Naive thymus-derived CD4-positive, alpha-beta T cell (primary cell): Measurements from ENCODE around the gene ADAM8. TPM values are rescaled to one million over a fixed set of nuclear protein-coding genes. Genes with fewer than 3 reads are reported as not detected.
A peak's percentile ranks its signal among the peaks of the same experiment; 100 is the strongest.

Experiments
- ATAC-seq: fragments of 150-1000 bp; cut with Tn5 transposase; 2 replicates; pipeline ENCODE4 v1.10.0; 2021; ENCODE audit warnings: mild to moderate bottlenecking, moderate library complexity
- CTCF ChIA-PET: fragments of 350-600 bp; sonication (Branson Sonifier 250); formaldehyde crosslinking; loops from one replicate; lab custom pipeline; 2021; ENCODE audit warnings: antibody characterized with exemption; lab: Charles Lee
- POLR2A ChIA-PET: fragments of 350-600 bp; sonication (Branson Sonifier 250); formaldehyde crosslinking; loops from one replicate; lab custom pipeline; 2021; ENCODE audit warnings: antibody characterized with exemption, inconsistent platforms; lab: Charles Lee
- DNase-seq, 9 donors: peaks; one replicate each; pipeline versions ENCODE4 v3.0.0 to v3.0.0-alpha.2; 2020 to 2022; ENCODE audit warnings: mixed read lengths in 1 of 9
- H3K27ac ChIP-seq: one replicate; pipeline ENCODE4 v1.7.0; 2013; ENCODE audit warnings: mild to moderate bottlenecking, low read depth, low read length, moderate library complexity
- H3K27me3 ChIP-seq, 2 donors: one replicate each; pipeline ENCODE4 v1.7.0; 2013; ENCODE audit warnings: low read length in 2 of 2, mild to moderate bottlenecking in 2 of 2, moderate library complexity in 2 of 2; ENCODE audit not compliant: control insufficient read depth in 2 of 2, insufficient read depth in 2 of 2
- H3K36me3 ChIP-seq, 3 experiments: 1 replicate in 2 of 3; 2 replicates in 1 of 3; pipeline ENCODE4 v1.7.0; 2013; ENCODE audit warnings: low read length in 3 of 3, mild to moderate bottlenecking in 3 of 3, moderate library complexity in 1 of 3; ENCODE audit not compliant: insufficient read depth in 3 of 3, control insufficient read depth in 2 of 3
- H3K4me1 ChIP-seq, 2 donors: one replicate each; pipeline ENCODE4 v1.7.0; 2013; ENCODE audit warnings: low read length in 2 of 2, mild to moderate bottlenecking in 2 of 2, moderate library complexity in 1 of 2; ENCODE audit not compliant: control insufficient read depth in 2 of 2, insufficient read depth in 2 of 2
- H3K4me3 ChIP-seq: 2 replicates; pipeline ENCODE4 v1.7.0; 2013; ENCODE audit warnings: mild to moderate bottlenecking, low read length
- H3K9me3 ChIP-seq, 3 experiments: 1 replicate in 2 of 3; 2 replicates in 1 of 3; pipeline ENCODE4 v1.7.0; 2013; ENCODE audit warnings: low read length in 3 of 3; ENCODE audit not compliant: control insufficient read depth in 2 of 3
- H3K27ac Mint-ChIP-seq, 9 donors: one replicate each; pipeline ENCODE4 v1.8.0; 2020 to 2022; ENCODE audit warnings: mixed read lengths in 9 of 9, mild to moderate bottlenecking in 8 of 9, moderate library complexity in 5 of 9, inconsistent platforms in 2 of 9
- H3K27me3 Mint-ChIP-seq, 5 donors: one replicate each; pipeline ENCODE4 v1.8.0; 2021 to 2022; ENCODE audit warnings: mixed read lengths in 5 of 5, mild to moderate bottlenecking in 1 of 5
- H3K36me3 Mint-ChIP-seq, 5 donors: one replicate each; pipeline ENCODE4 v1.8.0; 2020 to 2022; ENCODE audit warnings: mixed read lengths in 5 of 5, mild to moderate bottlenecking in 3 of 5, inconsistent platforms in 1 of 5
- H3K4me1 Mint-ChIP-seq, 7 donors: one replicate each; pipeline ENCODE4 v1.8.0; 2020 to 2022; ENCODE audit warnings: mixed read lengths in 7 of 7, mild to moderate bottlenecking in 3 of 7, inconsistent platforms in 1 of 7
- H3K4me3 Mint-ChIP-seq, 10 donors: one replicate each; pipeline ENCODE4 v1.8.0; 2020 to 2022; ENCODE audit warnings: mild to moderate bottlenecking in 10 of 10, mixed read lengths in 10 of 10, moderate library complexity in 6 of 10, inconsistent platforms in 2 of 10
- H3K9me3 Mint-ChIP-seq, 11 donors: one replicate each; pipeline ENCODE4 v1.8.0; 2020 to 2022; ENCODE audit warnings: mixed read lengths in 11 of 11, mild to moderate bottlenecking in 4 of 11, inconsistent platforms in 1 of 11, moderate library complexity in 1 of 11
- intact Hi-C, 2 donors: fragments of 100-400 bp; cut with micrococcal nuclease; formaldehyde crosslinking; loops; one replicate each; pipeline ENCODE4 v1.15.1; 2023
- polyA plus RNA-seq, 2 donors: library from polyadenylated mRNA; unstranded; fragments of 300-500 nt; fragmentation: Illumina TruSeq; gene quantifications; one replicate each; pipeline ENCODE4 v1.2.3, GENCODE V29; 2021
- total RNA-seq, 6 experiments: library from RNA in 5 of 6; stranded (reverse) in 5 of 6; gene quantifications; 1 replicate in 5 of 6; 2 replicates in 1 of 6; pipeline ENCODE4 v1.2.3 and lab custom pipeline; 2021 to 2026

Gene ADAM8
- total and polyA plus RNA-seq, 7 experiments from 2014 or later, result 19.5 to 239 (median 27.8) TPM

- intact Hi-C loops, result no loop called here
- DNase-seq (no peak), ATAC-seq (no peak)
- no peaks in the 10 kb centered on the region for H3K27me3 ChIP-seq
- ChIA-PET CTCF (no interaction called here), POLR2A (no interaction called here)
- Mint-ChIP-seq H3K27me3 (no peaks in the 10 kb centered on the region), H3K36me3 (peaks cover 11 to 32% (median 21%) of the 10 kb centered on the region in 5 donors), H3K27ac (no peak overlapping the region), H3K4me3 (no peak overlapping the region), H3K9me3 (no peaks in the 10 kb centered on the region), H3K4me1 (peaks cover 11 to 35% (median 17%) of the 10 kb centered on the region in 7 donors)
- no peak overlapping the region for H3K27ac ChIP-seq
- peaks cover 18 to 30% of the 10 kb centered on the region in 2 donors for H3K4me1 ChIP-seq
- peaks cover 0 to 72% (median 11%) of the 10 kb centered on the region in 3 experiments for H3K36me3 ChIP-seq
- no peak overlapping the region for H3K4me3 ChIP-seq
- H3K9me3 ChIP-seq, result no peaks in the 10 kb centered on the region
These were observed 5.1 kb upstream of the ADAM8 start for GRCh38 chr10:133281628-133282372.

GRCh38 chr10:133281084-133281483, 4.4 kb upstream of the ADAM8 start:
- ATAC-seq, result no peak
- Histone ChIP-seq H3K9me3 (no peaks in the 10 kb centered on the region), H3K27me3 (no peaks in the 10 kb centered on the region), H3K27ac (no peak overlapping the region), H3K36me3 (peaks cover 0 to 65% (median 11%) of the 10 kb centered on the region in 3 experiments), H3K4me1 (peaks cover 19 to 30% of the 10 kb centered on the region in 2 donors), H3K4me3 (no peak overlapping the region)
- Mint-ChIP-seq H3K27ac (no peak overlapping the region), H3K4me1 (peaks cover 11 to 28% (median 15%) of the 10 kb centered on the region in 7 donors), H3K36me3 (peaks cover 4 to 25% (median 16%) of the 10 kb centered on the region in 5 donors), H3K27me3 (no peaks in the 10 kb centered on the region), H3K9me3 (no peaks in the 10 kb centered on the region), H3K4me3 (no peak overlapping the region)
- intact Hi-C loops, result no loop called here
- CTCF ChIA-PET, result no interaction called here
- no peak for DNase-seq
- POLR2A ChIA-PET, result interaction anchor here (0.7 kb wide), 1 partner anchor 120 kb away, joined by 4 read pairs; no protein-coding TSS in a partner anchor

- intact Hi-C loops, result no loop called here
- DNase-seq, result no peak
- Mint-ChIP-seq H3K27ac (peak overlapping the region in 2 of 9 donors; percentile 3 to 19), H3K4me3 (no peak overlapping the region), H3K27me3 (no peaks in the 10 kb centered on the region), H3K36me3 (peaks cover 0 to 19% (median 12%) of the 10 kb centered on the region in 5 donors), H3K9me3 (no peaks in the 10 kb centered on the region), H3K4me1 (peaks cover 11 to 30% (median 15%) of the 10 kb centered on the region in 7 donors)
- peaks cover 0 to 60% (median 11%) of the 10 kb centered on the region in 3 experiments for H3K36me3 ChIP-seq
- H3K27me3 ChIP-seq, result no peaks in the 10 kb centered on the region
- H3K4me3 ChIP-seq, result no peak overlapping the region
- ChIA-PET CTCF (no interaction called here), POLR2A (interaction anchor here (0.7 to 0.9 kb wide), 2 partner anchors 23 to 120 kb away, joined by 3 to 4 read pairs; no protein-coding TSS in a partner anchor)
- no peak overlapping the region for H3K27ac ChIP-seq
- ATAC-seq, result no peak
- H3K9me3 ChIP-seq, result no peaks in the 10 kb centered on the region
- H3K4me1 ChIP-seq, result peaks cover 19 to 30% of the 10 kb centered on the region in 2 donors
These were observed 3.9 kb upstream of the ADAM8 start for GRCh38 chr10:133280391-133281059.

GRCh38 chr10:133279326-133280226, 2.9 kb upstream of the ADAM8 start:
- Histone ChIP-seq H3K9me3 (no peaks in the 10 kb centered on the region), H3K4me1 (peaks cover 21 to 32% of the 10 kb centered on the region in 2 donors), H3K4me3 (no peak overlapping the region), H3K36me3 (peaks cover 0 to 50% (median 11%) of the 10 kb centered on the region in 3 experiments), H3K27me3 (no peaks in the 10 kb centered on the region), H3K27ac (peak overlapping the region; percentile 31)
- Mint-ChIP-seq H3K27me3 (no peaks in the 10 kb centered on the region), H3K4me1 (peaks cover 11 to 36% (median 18%) of the 10 kb centered on the region in 7 donors), H3K9me3 (no peaks in the 10 kb centered on the region), H3K4me3 (peak overlapping the region in 1 of 10 donors; percentile 25), H3K27ac (peak overlapping the region in 6 of 9 donors; percentile 22 to 72 (median 54)), H3K36me3 (peaks cover 0 to 12% (median 7%) of the 10 kb centered on the region in 5 donors)
- POLR2A ChIA-PET, result interaction anchor here (0.9 kb wide), 2 partner anchors 17 to 22 kb away, joined by 3 read pairs; no protein-coding TSS in a partner anchor
- DNase-seq, result no peak
- intact Hi-C loops, result loop anchor here in 1 of 2 donors (5.0 kb wide), 1 partner anchor 1122 kb away; no protein-coding TSS in a partner anchor
- ATAC-seq, result no peak
- CTCF ChIA-PET, result interaction anchor here (0.6 to 1.7 kb wide), 2 partner anchors 27 to 52 kb away, joined by 3 to 6 read pairs; no protein-coding TSS in a partner anchor

GRCh38 chr10:133278577-133279265, 2.1 kb upstream of the ADAM8 start:
- peak; percentile 69 for ATAC-seq
- POLR2A ChIA-PET, result interaction anchor here (0.9 to 1.4 kb wide), 2 partner anchors 16 to 21 kb away, joined by 3 read pairs; no protein-coding TSS in a partner anchor

More at GRCh38 chr10:133278577-133279265, 2.1 kb upstream of the ADAM8 start:
- H3K4me3 Mint-ChIP-seq, result peak overlapping the region; percentile 50 to 84 (median 66)
- H3K4me3 ChIP-seq, result peak overlapping the region; percentile 27
- peak in 3 of 9 donors; percentile 17 to 60 (median 53) for DNase-seq
- peak overlapping the region; percentile 50 for H3K27ac ChIP-seq
- peaks cover 0 to 42% (median 9%) of the 10 kb centered on the region in 3 experiments for H3K36me3 ChIP-seq
- no peaks in the 10 kb centered on the region for H3K27me3 ChIP-seq
- H3K27me3 Mint-ChIP-seq, result no peaks in the 10 kb centered on the region
- intact Hi-C loops, result loop anchor here in 1 of 2 donors (5.0 kb wide), 1 partner anchor 1121 kb away; no protein-coding TSS in a partner anchor
- H3K9me3 Mint-ChIP-seq, result no peaks in the 10 kb centered on the region
- H3K4me1 Mint-ChIP-seq, result peaks cover 11 to 36% (median 21%) of the 10 kb centered on the region in 7 donors
- peaks cover 0 to 9% (median 1%) of the 10 kb centered on the region in 5 donors for H3K36me3 Mint-ChIP-seq
- CTCF ChIA-PET, result interaction anchor here (1.7 kb wide), 1 partner anchor 28 kb away, joined by 3 read pairs; no protein-coding TSS in a partner anchor
- H3K9me3 ChIP-seq, result no peaks in the 10 kb centered on the region
- H3K27ac Mint-ChIP-seq, result peak overlapping the region; percentile 66 to 93 (median 86)
- peaks cover 22 to 34% of the 10 kb centered on the region in 2 donors for H3K4me1 ChIP-seq
